GM18858 (cell line): Measurements from ENCODE around the gene MLLT3.

Experiments used
- ATAC-seq: cut with Tn5 transposase; IDR thresholded peaks from one replicate; pipeline ENCODE4 v1.9.1; 2021; ENCODE audit not compliant: unreplicated experiment

Gene MLLT3

GRCh38 chr9:20395651-20396050, 226.6 kb downstream of the MLLT3 start:
- no peak for ATAC-seq

- no peak for ATAC-seq
These were observed 227.3 kb downstream of the MLLT3 start for GRCh38 chr9:20394969-20395368.

GRCh38 chr9:20391208-20391607, 231.1 kb downstream of the MLLT3 start:
- no peak for ATAC-seq

- ATAC-seq, result no peak
These were observed 231.9 kb downstream of the MLLT3 start for GRCh38 chr9:20390400-20390799.

GRCh38 chr9:20387062-20387461, 235.2 kb downstream of the MLLT3 start:
- no peak for ATAC-seq

GRCh38 chr9:20384642-20385041, 237.7 kb downstream of the MLLT3 start:
- ATAC-seq, result no peak

- peak; percentile 61 for ATAC-seq
These were observed 239.7 kb downstream of the MLLT3 start for GRCh38 chr9:20382460-20383071.

- no peak for ATAC-seq
These were observed 241.8 kb downstream of the MLLT3 start for GRCh38 chr9:20380546-20380945.

- no peak for ATAC-seq
These were observed 242.5 kb downstream of the MLLT3 start for GRCh38 chr9:20379804-20380225.

GRCh38 chr9:20378851-20379250, 243.4 kb downstream of the MLLT3 start:
- ATAC-seq, result no peak

GRCh38 chr9:20377790-20378189, 244.5 kb downstream of the MLLT3 start:
- no peak for ATAC-seq

GRCh38 chr9:20376731-20377375, 245.4 kb downstream of the MLLT3 start:
- no peak for ATAC-seq

GRCh38 chr9:20376042-20376441, 246.3 kb downstream of the MLLT3 start:
- no peak for ATAC-seq

- ATAC-seq, result no peak
These were observed 249.0 kb downstream of the MLLT3 start for GRCh38 chr9:20373263-20373662.

GRCh38 chr9:20369391-20369790, 252.9 kb downstream of the MLLT3 start:
- no peak for ATAC-seq

GRCh38 chr9:20367855-20368254, 254.4 kb downstream of the MLLT3 start:
- ATAC-seq, result no peak

GRCh38 chr9:20364959-20365358, 257.3 kb downstream of the MLLT3 start:
- ATAC-seq, result no peak

GRCh38 chr9:20363233-20363632, 259.1 kb downstream of the MLLT3 start:
- no peak for ATAC-seq

GRCh38 chr9:20361656-20362570, 260.4 kb downstream of the MLLT3 start:
- ATAC-seq, result peak; percentile 80

GRCh38 chr9:20361229-20361628, 261.1 kb downstream of the MLLT3 start:
- ATAC-seq, result no peak

- no peak for ATAC-seq
These were observed 264.1 kb downstream of the MLLT3 start for GRCh38 chr9:20358207-20358606.

- ATAC-seq, result no peak
These were observed 265.3 kb downstream of the MLLT3 start for GRCh38 chr9:20357037-20357432.
